Measurements from ENCODE around the gene RUNX3. TPM values are rescaled to one million over a fixed set of nuclear protein-coding genes. Genes with fewer than 3 reads are reported as not detected.

The RUNX3 gene
- total and polyA plus RNA-seq, 2 donors (not counting 3 experiments of a cell fraction or from before 2014, with no cell fraction given): not detected

DNA sequence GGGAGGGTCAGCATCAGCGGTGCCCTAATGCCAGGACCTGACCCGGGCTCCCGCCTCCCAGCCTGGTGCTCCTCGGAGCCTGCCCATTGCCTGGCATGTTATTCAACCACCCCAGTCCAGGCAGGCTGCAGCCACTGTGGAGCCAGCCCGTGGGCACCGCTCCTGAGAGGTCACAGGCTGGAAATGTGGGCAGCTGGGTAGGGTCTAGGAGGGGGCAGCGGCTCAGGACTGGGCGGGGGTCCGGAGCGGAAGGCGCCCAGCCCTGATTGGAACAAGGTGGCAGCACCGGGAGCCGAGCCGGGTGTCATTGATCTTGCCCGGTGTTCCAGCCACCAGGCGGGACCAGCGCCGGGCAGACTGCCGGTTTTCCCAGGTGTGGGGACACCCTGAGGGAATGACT, 12.7 kb upstream of the RUNX3 start:
- no peak for FAIRE-seq
- Histone ChIP-seq H3K27me3 (ENCODE audit: control insufficient read depth in 2 of 2, insufficient read depth in 2 of 2, low read length in 2 of 2) (peaks cover 0 to 3% of the 10 kb centered on the region in 2 experiments), H3K4me2 (ENCODE audit: insufficient read depth, low read length) (no peak overlapping the region)

DNA sequence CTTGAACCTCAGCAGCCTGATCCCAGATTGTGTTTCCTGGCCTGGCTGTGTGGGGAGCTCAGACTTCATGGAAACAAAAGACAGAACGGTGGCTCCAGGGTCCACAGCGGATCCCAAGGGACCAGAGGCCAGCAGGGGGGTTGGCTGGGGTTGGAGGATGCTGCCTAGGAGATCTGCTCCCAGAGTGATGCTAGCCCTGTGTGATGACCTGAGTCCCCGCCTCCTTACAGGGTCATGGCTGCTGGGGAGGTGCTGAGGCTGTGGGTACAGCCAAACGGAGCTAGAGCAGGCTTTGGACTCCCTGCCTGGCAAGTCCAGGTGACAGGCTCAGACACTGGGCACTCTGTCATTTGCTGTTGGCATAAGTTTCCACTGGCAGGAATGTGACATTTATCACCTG, 11.5 kb upstream of the RUNX3 start:
- H3K9ac ChIP-seq (replicated peaks; ENCODE audit: extremely low read depth, insufficient read depth, low read length): no peak overlapping the region
- no peak for DNase-seq (ENCODE audit: low read depth, low spot score)
- TF ChIP-seq POLR2A (IDR thresholded peaks at IDR 0.05; ENCODE audit: low read depth, low read length) (no peak), EZH2 (IDR thresholded peaks at IDR 0.05; ENCODE audit: borderline replicate concordance, low read depth, low read length, severe bottlenecking) (no peak), GATA2 (IDR thresholded peaks at IDR 0.05; ENCODE audit: insufficient read depth, insufficient read length, low read depth, low read length) (no peak)
- dilution Hi-C loops (cut with MboI; ENCODE audit: extremely low pct_ligation_motif_present, low sequenced_read_pairs): no loop called here
- no peak overlapping the region for H2AFZ ChIP-seq (ENCODE audit: low read depth, low read length)
- no peaks in the 10 kb centered on the region for H3K9me1 ChIP-seq (replicated peaks; ENCODE audit: control insufficient read depth, extremely low read depth, insufficient read depth, low read length)
- no peaks in the 10 kb centered on the region for H3K9me3 ChIP-seq (replicated peaks; ENCODE audit: control insufficient read depth, insufficient read depth, low read length)
- peaks cover 0 to 3% of the 10 kb centered on the region in 2 experiments for H3K27me3 ChIP-seq (ENCODE audit: control insufficient read depth in 2 of 2, insufficient read depth in 2 of 2, low read length in 2 of 2)
- H3K79me2 ChIP-seq (ENCODE audit: control insufficient read depth, insufficient read depth, low read length): no peaks in the 10 kb centered on the region
- ChIA-PET CTCF (interaction anchor here (0.7 to 1.5 kb wide), 2 partner anchors 9 to 11 kb away, joined by 3 to 7 read pairs; no protein-coding TSS in a partner anchor), POLR2A (no interaction called here)
- no TSS peak for BruUV-seq (replicated peaks)
- no peak overlapping the region for H3K4me3 ChIP-seq (replicated peaks in 1 of 3; ENCODE audit: insufficient read depth in 1 of 3, low read depth in 1 of 3, low read length in 3 of 3)
- no peaks in the 10 kb centered on the region for H4K20me1 ChIP-seq (replicated peaks; ENCODE audit: control insufficient read depth, extremely low read depth, insufficient read depth, low read length)
- no peaks in the 10 kb centered on the region for H3K4me1 ChIP-seq (ENCODE audit: control insufficient read depth, extremely low read depth, insufficient read depth, low read length)
- H3K36me3 ChIP-seq (ENCODE audit: control insufficient read depth in 2 of 2, extremely low read depth in 1 of 2, insufficient read depth in 2 of 2, low read length in 2 of 2): no peaks in the 10 kb centered on the region
- intact Hi-C loops (cut with micrococcal nuclease): no loop called here
- no peak overlapping the region for H3K27ac ChIP-seq (ENCODE audit: insufficient read depth, low read depth, low read length)
- FAIRE-seq: no peak
- no peak overlapping the region for H3K4me2 ChIP-seq (ENCODE audit: insufficient read depth, low read length)

More for the DNA sequence above, 12.7 kb upstream of the RUNX3 start:
- ChIA-PET CTCF (no interaction called here), POLR2A (no interaction called here)
- no peak overlapping the region for H2AFZ ChIP-seq (ENCODE audit: low read depth, low read length)
- no peak overlapping the region for H3K4me3 ChIP-seq (replicated peaks in 1 of 3; ENCODE audit: insufficient read depth in 1 of 3, low read depth in 1 of 3, low read length in 3 of 3)
- intact Hi-C loops (cut with micrococcal nuclease) (no loop called here), dilution Hi-C loops (cut with MboI; ENCODE audit: extremely low pct_ligation_motif_present, low sequenced_read_pairs) (no loop called here)
- no peaks in the 10 kb centered on the region for H3K4me1 ChIP-seq (ENCODE audit: control insufficient read depth, extremely low read depth, insufficient read depth, low read length)
- no peak overlapping the region for H3K9ac ChIP-seq (replicated peaks; ENCODE audit: extremely low read depth, insufficient read depth, low read length)
- no peak for DNase-seq (ENCODE audit: low read depth, low spot score)
- no peaks in the 10 kb centered on the region for H3K36me3 ChIP-seq (ENCODE audit: control insufficient read depth in 2 of 2, extremely low read depth in 1 of 2, insufficient read depth in 2 of 2, low read length in 2 of 2)
- no TSS peak for BruUV-seq (replicated peaks)
- H3K79me2 ChIP-seq (ENCODE audit: control insufficient read depth, insufficient read depth, low read length): no peaks in the 10 kb centered on the region
- H3K27ac ChIP-seq (ENCODE audit: insufficient read depth, low read depth, low read length): no peak overlapping the region
- TF ChIP-seq, protein P1, sequence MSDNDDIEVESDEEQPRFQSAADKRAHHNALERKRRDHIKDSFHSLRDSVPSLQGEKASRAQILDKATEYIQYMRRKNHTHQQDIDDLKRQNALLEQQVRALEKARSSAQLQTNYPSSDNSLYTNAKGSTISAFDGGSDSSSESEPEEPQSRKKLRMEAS (IDR thresholded peaks at IDR 0.05; ENCODE audit: insufficient read depth, insufficient read length): no peak
- TF ChIP-seq MYC (IDR thresholded peaks at IDR 0.05; ENCODE audit: low read depth, low read length) (no peak), JUN (IDR thresholded peaks at IDR 0.05; ENCODE audit: borderline replicate concordance, insufficient read depth, insufficient read length, low read depth) (no peak), POLR2AphosphoS5 (IDR thresholded peaks at IDR 0.05; ENCODE audit: insufficient read depth, low read depth, low read length) (no peak), POLR2A (IDR thresholded peaks at IDR 0.05; ENCODE audit: low read depth, low read length) (no peak), FOS (IDR thresholded peaks at IDR 0.05; ENCODE audit: borderline replicate concordance, insufficient read depth, low read length) (no peak), EZH2 (IDR thresholded peaks at IDR 0.05; ENCODE audit: borderline replicate concordance, low read depth, low read length, severe bottlenecking) (no peak), GATA2 (IDR thresholded peaks at IDR 0.05; ENCODE audit: insufficient read depth, insufficient read length, low read depth, low read length) (no peak)
- no peaks in the 10 kb centered on the region for H3K9me1 ChIP-seq (replicated peaks; ENCODE audit: control insufficient read depth, extremely low read depth, insufficient read depth, low read length)
- H4K20me1 ChIP-seq (replicated peaks; ENCODE audit: control insufficient read depth, extremely low read depth, insufficient read depth, low read length): no peaks in the 10 kb centered on the region
- H3K9me3 ChIP-seq (replicated peaks; ENCODE audit: control insufficient read depth, insufficient read depth, low read length): no peaks in the 10 kb centered on the region
